Measurements from ENCODE around the gene TEN1.
"Not testable (repeated sequence)": the region's sequence is repeated elsewhere in the genome, so short reads cannot be mapped to it uniquely, and the experiment has no call there.

TEN1 gene

GRCh38 chr17:76034428-76035350, 55.6 kb downstream of the TEN1 start:
- no peak overlapping the region for H3K4me3 ChIP-seq (ENCODE audit: low read depth, low read length)
- TF ChIP-seq CTCF (conservative IDR thresholded peaks at IDR 0.05; ENCODE audit: low read depth, low read length): no peak
- no peak for DNase-seq (ENCODE audit: low read depth)

- peak; percentile 16 for DNase-seq (ENCODE audit: low read depth)
- no peak for TF ChIP-seq CTCF (conservative IDR thresholded peaks at IDR 0.05; ENCODE audit: low read depth, low read length)
- H3K4me3 ChIP-seq (ENCODE audit: low read depth, low read length): no peak overlapping the region
Measured at GRCh38 chr17:76036497-76037261, 57.6 kb downstream of the TEN1 start.

GRCh38 chr17:76038050-76038449, 59.0 kb downstream of the TEN1 start:
- TF ChIP-seq CTCF (conservative IDR thresholded peaks at IDR 0.05; ENCODE audit: low read depth, low read length): no peak

GRCh38 chr17:76039121-76039520, 60.1 kb downstream of the TEN1 start:
- no peak for TF ChIP-seq CTCF (conservative IDR thresholded peaks at IDR 0.05; ENCODE audit: low read depth, low read length)
- DNase-seq (ENCODE audit: low read depth): no peak
- no peak overlapping the region for H3K4me3 ChIP-seq (ENCODE audit: low read depth, low read length)

More at GRCh38 chr17:76038050-76038449, 59.0 kb downstream of the TEN1 start:
- H3K4me3 ChIP-seq (ENCODE audit: low read depth, low read length): no peak overlapping the region
- no peak for DNase-seq (ENCODE audit: low read depth)

GRCh38 chr17:76040376-76040775, 61.3 kb downstream of the TEN1 start:
- no peak for DNase-seq (ENCODE audit: low read depth)
- no peak overlapping the region for H3K4me3 ChIP-seq (ENCODE audit: low read depth, low read length)
- no peak for TF ChIP-seq CTCF (conservative IDR thresholded peaks at IDR 0.05; ENCODE audit: low read depth, low read length)

GRCh38 chr17:76042868-76043267, 63.8 kb downstream of the TEN1 start:
- H3K4me3 ChIP-seq (ENCODE audit: low read depth, low read length); DNase-seq (ENCODE audit: low read depth): not testable (repeated sequence)

GRCh38 chr17:76044475-76045007, 65.5 kb downstream of the TEN1 start:
- not testable (repeated sequence) for DNase-seq (ENCODE audit: low read depth); H3K4me3 ChIP-seq (ENCODE audit: low read depth, low read length)
